HEK293T (cell line): Measurements from ENCODE around the gene PAFAH1B1.
A peak's percentile ranks its signal among the peaks of the same experiment; 100 is the strongest.
"Not testable (repeated sequence)": the region's sequence is repeated elsewhere in the genome, so short reads cannot be mapped to it uniquely, and the experiment has no call there.

Experiments used
- CTCF ChIA-PET: fragments of 350-600 bp; formaldehyde crosslinking; extraction: SDS; loops from one replicate; lab custom pipeline; 2021; ENCODE audit warnings: antibody characterized with exemption, inconsistent platforms; lab: Yijun Ruan, JAX
- POLR2A ChIA-PET: fragments of 350-600 bp; formaldehyde crosslinking; extraction: SDS; loops from one replicate; lab custom pipeline; 2020; ENCODE audit warnings: antibody characterized with exemption, inconsistent platforms; lab: Yijun Ruan, JAX
- DNase-seq: peaks from one replicate; pipeline ENCODE4 v3.0.0; 2012; ENCODE audit warnings: mixed read lengths; ENCODE audit errors: extremely low spot score
- ARNT ChIP-seq: fragments of 450-650 bp; IDR thresholded peaks from 2 replicates; pipeline ENCODE4 v1.6.1; 2017; ENCODE audit warnings: mild to moderate bottlenecking
- BHLHE40 ChIP-seq: fragments of 450-650 bp; IDR thresholded peaks from 2 replicates; pipeline ENCODE4 v1.6.1; 2016; ENCODE audit warnings: mild to moderate bottlenecking, moderate library complexity, borderline replicate concordance
- CTBP1 ChIP-seq: fragments of 450-650 bp; IDR thresholded peaks from 2 replicates; pipeline ENCODE4 v1.6.1; 2016; ENCODE audit warnings: borderline replicate concordance
- ELF4 ChIP-seq: fragments of 450-650 bp; IDR thresholded peaks from 2 replicates; pipeline ENCODE4 v1.6.1; 2017; ENCODE audit warnings: antibody characterized with exemption
- FOXA1 ChIP-seq: fragments of 450-650 bp; IDR thresholded peaks from 2 replicates; pipeline ENCODE4 v1.6.1; 2016; ENCODE audit warnings: mild to moderate bottlenecking
- FOXK2 ChIP-seq: fragments of 450-650 bp; IDR thresholded peaks from 2 replicates; pipeline ENCODE4 v1.6.1; 2016; ENCODE audit warnings: mild to moderate bottlenecking
- FOXM1 ChIP-seq: fragments of 450-650 bp; IDR thresholded peaks from 2 replicates; pipeline ENCODE4 v1.6.1; 2017; ENCODE audit warnings: mild to moderate bottlenecking, borderline replicate concordance
- HDGF ChIP-seq: fragments of 450-650 bp; IDR thresholded peaks from 2 replicates; pipeline ENCODE4 v1.6.1; 2017; ENCODE audit warnings: antibody characterized with exemption, borderline replicate concordance
- L3MBTL2 ChIP-seq: fragments of 450-650 bp; conservative IDR thresholded peaks from 2 replicates; pipeline ENCODE4 v1.6.1; 2016; ENCODE audit warnings: mild to moderate bottlenecking
- LEF1 ChIP-seq: fragments of 450-650 bp; IDR thresholded peaks from 2 replicates; pipeline ENCODE4 v1.6.1; 2017; ENCODE audit warnings: mild to moderate bottlenecking, borderline replicate concordance
- NFRKB ChIP-seq: fragments of 450-650 bp; IDR thresholded peaks from 2 replicates; pipeline ENCODE4 v1.6.1; 2016; ENCODE audit warnings: mild to moderate bottlenecking, moderate library complexity
- PKNOX1 ChIP-seq: fragments of 450-650 bp; IDR thresholded peaks from 2 replicates; pipeline ENCODE4 v1.6.1; 2016
- SP1 ChIP-seq: fragments of 450-650 bp; IDR thresholded peaks from 2 replicates; pipeline ENCODE4 v1.6.1; 2017
- SUZ12 ChIP-seq: fragments of 450-650 bp; IDR thresholded peaks from 2 replicates; pipeline ENCODE4 v1.6.1; 2016; ENCODE audit warnings: mild to moderate bottlenecking
- TARDBP ChIP-seq: fragments of 450-650 bp; IDR thresholded peaks from 2 replicates; pipeline ENCODE4 v1.6.1; 2016
- ZNF384 ChIP-seq: fragments of 450-650 bp; IDR thresholded peaks from 2 replicates; pipeline ENCODE4 v1.6.1; 2016

PAFAH1B1 gene

DNA sequence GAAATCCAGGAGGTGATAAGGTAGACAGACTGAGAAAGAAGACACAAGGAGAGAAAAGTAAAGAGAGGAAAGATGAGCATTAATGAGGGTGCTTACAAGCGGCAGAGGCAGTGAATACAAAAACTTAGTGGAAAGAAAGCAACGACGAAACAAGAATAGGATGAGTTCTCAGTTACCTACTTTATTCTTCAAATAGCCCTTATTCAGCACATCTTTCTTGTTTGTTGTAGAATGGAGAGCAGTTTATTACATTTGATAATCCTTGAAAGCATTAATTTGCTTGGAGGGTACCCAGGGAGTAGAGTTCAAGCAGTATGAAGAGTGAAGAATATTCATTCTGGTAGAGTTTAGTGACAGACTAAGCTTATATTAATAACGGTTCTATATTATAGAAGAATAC lies 22.4 kb downstream of the PAFAH1B1 start:
- ChIA-PET POLR2A (interaction anchor here (0.6 kb wide), 1 partner anchor 57 kb away, joined by 3 read pairs; no protein-coding TSS in a partner anchor), CTCF (no interaction called here)
- DNase-seq = no peak
- TF ChIP-seq SP1 (no peak), L3MBTL2 (no peak), FOXM1 (no peak), SUZ12 (no peak), ARNT (no peak), CTBP1 (no peak), BHLHE40 (no peak), ZNF384 (no peak), TARDBP (no peak)

DNA sequence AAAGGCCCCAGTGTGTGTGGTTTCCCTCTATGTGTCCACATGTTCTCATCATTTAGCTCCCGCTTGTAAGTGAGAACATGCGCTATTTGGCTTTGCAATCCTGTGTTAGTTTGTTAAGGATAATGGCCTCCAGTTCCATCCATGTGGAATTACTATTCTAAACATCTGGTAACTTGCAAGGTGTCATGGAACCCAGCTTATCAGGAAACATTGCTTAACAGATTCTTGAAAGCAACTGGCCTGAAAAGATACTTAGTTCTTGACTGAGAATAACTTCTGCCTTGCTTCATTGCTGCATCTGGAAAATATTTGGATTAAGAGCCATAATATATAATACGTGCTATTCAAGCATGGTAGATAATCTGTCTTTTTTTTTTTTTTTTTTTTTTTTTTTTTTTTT lies 27.8 kb downstream of the PAFAH1B1 start:
- CTCF ChIA-PET = no interaction called here
- POLR2A ChIA-PET = no interaction called here
- DNase-seq = no peak
- TF ChIP-seq TARDBP (no peak), FOXK2 (no peak), ZNF384 (no peak), LEF1 (no peak), NFRKB (no peak), L3MBTL2 (no peak), PKNOX1 (no peak), FOXM1 (no peak), BHLHE40 (no peak), SP1 (no peak), FOXA1 (no peak), SUZ12 (no peak), ARNT (no peak), ELF4 (no peak), HDGF (no peak), CTBP1 (no peak)

- DNase-seq, POLR2A ChIA-PET, CTCF ChIA-PET: not testable (repeated sequence)
Observed at GRCh38 chr17:2621951-2622405, 28.5 kb downstream of the PAFAH1B1 start.

GRCh38 chr17:2622721-2623301 lies 29.4 kb downstream of the PAFAH1B1 start:
- DNase-seq, POLR2A ChIA-PET, CTCF ChIA-PET: not testable (repeated sequence)

GRCh38 chr17:2624292-2624731 lies 30.9 kb downstream of the PAFAH1B1 start:
- ChIA-PET POLR2A (no interaction called here), CTCF (no interaction called here)
- no peak for DNase-seq

GRCh38 chr17:2626626-2627219 lies 33.3 kb downstream of the PAFAH1B1 start:
- CTCF ChIA-PET = interaction anchor here (0.6 kb wide), 1 partner anchor 35 kb away, joined by 5 read pairs; no protein-coding TSS in a partner anchor
- DNase-seq, POLR2A ChIA-PET: not testable (repeated sequence)

More at GRCh38 chr17:2624292-2624731, 30.9 kb downstream of the PAFAH1B1 start:
- TF ChIP-seq FOXM1 (no peak), PKNOX1 (0 out of 2 replicates have a peak, but pooled peaks have one; percentile 6), L3MBTL2 (no peak), BHLHE40 (no peak), LEF1 (no peak), SUZ12 (no peak), NFRKB (no peak)

GRCh38 chr17:2628922-2629321 lies 35.5 kb downstream of the PAFAH1B1 start:
- POLR2A ChIA-PET = not testable (repeated sequence)

GRCh38 chr17:2631211-2631610 lies 37.8 kb downstream of the PAFAH1B1 start:
- no peak for DNase-seq
- CTCF ChIA-PET = no interaction called here
- POLR2A ChIA-PET = no interaction called here
- TF ChIP-seq FOXA1 = no peak
- TF ChIP-seq LEF1 = no peak
- TF ChIP-seq FOXM1 = no peak
- no peak for TF ChIP-seq ZNF384

More at GRCh38 chr17:2628922-2629321, 35.5 kb downstream of the PAFAH1B1 start:
- DNase-seq, CTCF ChIA-PET: not testable (repeated sequence)
